Uterus (tissue), 4 donors: Measurements from ENCODE around the gene MFSD2A. TPM values are rescaled to one million over a fixed set of nuclear protein-coding genes. Genes with fewer than 3 reads are reported as not detected.

Experiments used
- DNase-seq, 2 donors: peaks; one replicate each; pipeline ENCODE4 v3.0.0-alpha.2; 2019 to 2020
- H3K27ac ChIP-seq, 2 donors: fragments of 200-600 bp; sonication (generic); 1 replicate in 1 of 2; 2 replicates in 1 of 2; pipeline ENCODE4 v1.5.1; 2016 to 2018
- H3K27me3 ChIP-seq, 2 donors: fragments of 200-600 bp; sonication (generic); one replicate each; pipeline ENCODE4 v1.5.1; 2018 to 2019; ENCODE audit warnings: control low read depth in 1 of 2
- H3K36me3 ChIP-seq, 2 donors: fragments of 200-600 bp; sonication (generic); one replicate each; pipeline ENCODE4 v1.5.1; 2019; ENCODE audit warnings: control low read depth in 1 of 2
- H3K4me1 ChIP-seq, 2 donors: fragments of 200-600 bp; sonication (generic); one replicate each; pipeline ENCODE4 v1.5.1; 2018 to 2019; ENCODE audit warnings: control low read depth in 1 of 2
- H3K4me3 ChIP-seq, 2 donors: fragments of 200-600 bp; sonication (generic); 1 replicate in 1 of 2; 2 replicates in 1 of 2; pipeline ENCODE4 v1.5.1; 2018 to 2019; ENCODE audit warnings: mild to moderate bottlenecking in 1 of 2
- H3K9me3 ChIP-seq, 2 donors: fragments of 200-600 bp; sonication (generic); one replicate each; pipeline ENCODE4 v1.5.1; 2019; ENCODE audit warnings: control low read depth in 1 of 2
- POLR2A ChIP-seq, 2 donors: fragments of 450-650 bp; IDR thresholded peaks; one replicate each; pipeline ENCODE4 v1.6.1; 2016; ENCODE audit warnings: antibody characterized with exemption in 2 of 2, mild to moderate bottlenecking in 1 of 2, moderate library complexity in 1 of 2
- intact Hi-C: fragments of 100-400 bp; cut with DNase I; formaldehyde crosslinking; loops from one replicate; pipeline ENCODE4 v1.15.1; 2023; ENCODE audit warnings: low total_unique reads
- total RNA-seq, 4 donors: library from RNA; depleted of rRNA in 3 of 4; stranded (reverse); fragments of >200 nt in 3 of 4; gene quantifications; one replicate each; pipeline versions ENCODE4 v1.1.0 to v1.2.4, GENCODE V29; 2014 to 2023
- TF ChIP-seq, protein P1 (sequence below), 4 experiments: fragments of 200-600 bp in 2 of 4; fragments of 450-650 bp in 2 of 4; sonication (generic) in 2 of 4; IDR thresholded peaks; one replicate each; pipeline ENCODE4 v1.5.1; 2016 to 2019; ENCODE audit warnings: antibody characterized with exemption in 4 of 4, mild to moderate bottlenecking in 2 of 4, moderate library complexity in 1 of 4
- donor health status: DM: yes; HTN: yes; CAD: no.

MFSD2A gene
- total RNA-seq, 4 donors from 2014 or later = 2.0 to 16.2 (median 6.5) TPM

DNA sequence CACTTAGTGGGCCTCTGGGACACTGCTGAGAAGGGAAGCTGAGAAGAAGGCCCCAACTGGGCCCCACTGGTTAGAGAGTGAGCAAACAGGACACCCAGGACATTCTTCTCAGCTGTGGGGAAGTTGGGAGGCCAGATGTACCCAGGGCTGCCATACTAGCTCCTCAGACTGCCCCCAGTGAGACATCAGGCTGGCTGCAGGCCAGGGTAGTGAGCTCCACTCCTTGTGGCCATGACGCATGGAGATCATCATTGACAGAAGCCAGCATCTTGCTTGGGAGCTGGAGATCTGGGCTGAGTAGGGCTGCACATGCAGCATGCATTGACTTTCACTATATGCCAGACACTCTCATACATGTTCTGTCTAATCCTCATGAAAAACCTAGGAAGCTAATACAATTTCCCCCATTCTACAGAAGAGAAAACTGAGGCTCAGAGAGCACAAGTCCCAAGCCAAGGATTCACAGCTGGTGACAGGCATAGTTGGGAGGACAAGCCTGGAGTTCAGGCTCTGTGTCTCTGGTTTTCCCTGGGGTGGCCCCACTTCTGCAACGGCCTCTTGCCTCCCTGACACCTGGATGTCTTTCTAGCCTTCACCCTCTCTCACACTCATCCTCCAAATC is 29.1 kb upstream of the MFSD2A start:
- no peak overlapping the region for H3K27ac ChIP-seq
- no peaks in the 10 kb centered on the region for H3K27me3 ChIP-seq
- intact Hi-C loops = loop anchor here (5.0 kb wide), 1 partner anchor 41 kb away; no protein-coding TSS in a partner anchor

DNA sequence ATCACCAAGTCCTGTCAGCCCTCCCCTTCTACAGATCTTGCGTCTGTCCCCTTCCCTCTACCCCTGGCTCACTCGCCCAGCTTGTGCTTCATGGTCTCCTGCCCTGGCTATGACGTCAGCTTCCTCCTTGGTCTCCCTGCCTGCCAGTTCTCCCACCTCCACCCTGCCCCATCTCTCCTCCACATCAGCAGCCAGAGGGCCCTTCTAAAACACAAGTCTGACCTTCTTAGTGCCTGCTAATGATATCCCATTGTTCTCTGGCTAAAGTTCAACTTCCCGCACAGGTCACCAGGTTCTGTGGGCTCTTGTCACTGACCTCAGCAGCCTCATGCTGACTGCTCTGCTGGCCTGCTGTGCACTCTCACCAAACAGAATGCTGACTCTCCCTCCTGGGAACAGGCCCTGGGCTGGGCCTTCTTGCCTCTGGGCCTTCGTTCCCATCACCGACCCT is 28.6 kb upstream of the MFSD2A start:
- Histone ChIP-seq H3K4me1 (no peaks in the 10 kb centered on the region), H3K4me3 (no peak overlapping the region), H3K27ac (no peak overlapping the region), H3K36me3 (no peaks in the 10 kb centered on the region), H3K9me3 (no peaks in the 10 kb centered on the region), H3K27me3 (no peaks in the 10 kb centered on the region)
- no peak for DNase-seq
- intact Hi-C loops = loop anchor here (5.0 kb wide), 1 partner anchor 41 kb away; no protein-coding TSS in a partner anchor
- TF ChIP-seq, protein P1, sequence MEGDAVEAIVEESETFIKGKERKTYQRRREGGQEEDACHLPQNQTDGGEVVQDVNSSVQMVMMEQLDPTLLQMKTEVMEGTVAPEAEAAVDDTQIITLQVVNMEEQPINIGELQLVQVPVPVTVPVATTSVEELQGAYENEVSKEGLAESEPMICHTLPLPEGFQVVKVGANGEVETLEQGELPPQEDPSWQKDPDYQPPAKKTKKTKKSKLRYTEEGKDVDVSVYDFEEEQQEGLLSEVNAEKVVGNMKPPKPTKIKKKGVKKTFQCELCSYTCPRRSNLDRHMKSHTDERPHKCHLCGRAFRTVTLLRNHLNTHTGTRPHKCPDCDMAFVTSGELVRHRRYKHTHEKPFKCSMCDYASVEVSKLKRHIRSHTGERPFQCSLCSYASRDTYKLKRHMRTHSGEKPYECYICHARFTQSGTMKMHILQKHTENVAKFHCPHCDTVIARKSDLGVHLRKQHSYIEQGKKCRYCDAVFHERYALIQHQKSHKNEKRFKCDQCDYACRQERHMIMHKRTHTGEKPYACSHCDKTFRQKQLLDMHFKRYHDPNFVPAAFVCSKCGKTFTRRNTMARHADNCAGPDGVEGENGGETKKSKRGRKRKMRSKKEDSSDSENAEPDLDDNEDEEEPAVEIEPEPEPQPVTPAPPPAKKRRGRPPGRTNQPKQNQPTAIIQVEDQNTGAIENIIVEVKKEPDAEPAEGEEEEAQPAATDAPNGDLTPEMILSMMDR (IDR thresholded peaks at IDR 0.05) = no peak
- TF ChIP-seq POLR2A (IDR thresholded peaks at IDR 0.05) = no peak

More for the DNA sequence above, 29.1 kb upstream of the MFSD2A start:
- DNase-seq = no peak
- no peaks in the 10 kb centered on the region for H3K4me1 ChIP-seq
- no peak overlapping the region for H3K4me3 ChIP-seq
- TF ChIP-seq, protein P1 (IDR thresholded peaks at IDR 0.05) = no peak
- TF ChIP-seq POLR2A (IDR thresholded peaks at IDR 0.05) = no peak
- H3K9me3 ChIP-seq = no peaks in the 10 kb centered on the region
- no peaks in the 10 kb centered on the region for H3K36me3 ChIP-seq

DNA sequence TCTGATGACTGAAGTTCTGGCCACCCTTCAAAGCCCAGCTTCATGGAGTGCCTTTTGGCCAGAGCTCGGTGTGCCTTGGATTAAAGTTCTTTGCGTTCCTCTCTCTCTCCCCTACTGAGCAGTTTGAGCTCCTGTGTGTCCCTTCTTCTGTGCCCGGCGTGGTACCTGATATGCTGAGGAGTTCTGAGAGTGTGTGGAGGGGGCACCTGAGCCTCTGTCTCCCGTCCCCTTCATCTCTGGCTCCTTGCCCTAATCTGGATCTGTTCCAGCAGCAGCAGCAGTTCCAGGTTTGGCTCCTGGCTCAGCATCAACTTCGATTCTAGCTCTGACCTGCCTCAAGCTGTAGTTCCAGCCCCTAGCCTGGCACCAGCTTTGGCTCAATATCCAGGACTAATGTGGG is 28.1 kb upstream of the MFSD2A start:
- DNase-seq = no peak
- intact Hi-C loops = loop anchor here (5.0 kb wide), 1 partner anchor 40 kb away; no protein-coding TSS in a partner anchor
- H3K27ac ChIP-seq = no peak overlapping the region

DNA sequence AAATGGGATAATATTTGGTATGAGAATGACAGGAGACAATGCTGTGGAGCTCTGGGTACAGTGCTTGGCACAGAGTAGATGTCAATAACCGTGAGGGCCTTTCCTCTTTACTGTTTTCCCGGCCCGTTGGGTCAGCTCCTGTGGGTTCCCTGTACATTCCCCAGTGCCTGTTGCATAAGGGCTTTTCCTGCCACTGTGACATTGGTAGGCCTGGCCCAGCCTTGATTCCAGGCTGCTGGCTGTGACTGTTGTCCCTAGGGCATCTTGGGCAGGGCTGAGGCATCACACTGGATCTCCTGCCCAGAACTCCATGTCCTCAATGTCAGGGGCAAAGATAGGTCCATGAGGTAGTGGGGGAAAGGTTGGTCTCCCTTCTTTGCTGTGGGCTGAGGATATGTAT is 27.4 kb upstream of the MFSD2A start:
- H3K27ac ChIP-seq = no peak overlapping the region
- intact Hi-C loops = loop anchor here (5.0 kb wide), 1 partner anchor 40 kb away; no protein-coding TSS in a partner anchor
- DNase-seq = no peak

More for the DNA sequence above, 28.1 kb upstream of the MFSD2A start:
- Histone ChIP-seq H3K36me3 (no peaks in the 10 kb centered on the region), H3K4me3 (no peak overlapping the region), H3K4me1 (no peaks in the 10 kb centered on the region), H3K9me3 (no peaks in the 10 kb centered on the region), H3K27me3 (no peaks in the 10 kb centered on the region)
- TF ChIP-seq POLR2A (IDR thresholded peaks at IDR 0.05) = no peak
- TF ChIP-seq, protein P1 (IDR thresholded peaks at IDR 0.05) = no peak

More for the DNA sequence above, 27.4 kb upstream of the MFSD2A start:
- TF ChIP-seq, protein P1 (IDR thresholded peaks at IDR 0.05) = no peak
- TF ChIP-seq POLR2A (IDR thresholded peaks at IDR 0.05) = no peak
- no peaks in the 10 kb centered on the region for H3K4me1 ChIP-seq
- no peak overlapping the region for H3K4me3 ChIP-seq
- no peaks in the 10 kb centered on the region for H3K27me3 ChIP-seq
- H3K9me3 ChIP-seq = no peaks in the 10 kb centered on the region
- no peaks in the 10 kb centered on the region for H3K36me3 ChIP-seq
